ENCODE data around the gene IFNGR2.
"Not testable (repeated sequence)": the region's sequence is repeated elsewhere in the genome, so short reads cannot be mapped to it uniquely, and the experiment has no call there.

The IFNGR2 gene

GRCh38 chr21:33403128-33403785, at the start of gene IFNGR2:
IFNGR2 (plus strand) TSS chr21:33403413; CDS start chr21:33403544, 131 bp downstream.
- no peak for DNase-seq (ENCODE audit: low read depth)

DNA sequence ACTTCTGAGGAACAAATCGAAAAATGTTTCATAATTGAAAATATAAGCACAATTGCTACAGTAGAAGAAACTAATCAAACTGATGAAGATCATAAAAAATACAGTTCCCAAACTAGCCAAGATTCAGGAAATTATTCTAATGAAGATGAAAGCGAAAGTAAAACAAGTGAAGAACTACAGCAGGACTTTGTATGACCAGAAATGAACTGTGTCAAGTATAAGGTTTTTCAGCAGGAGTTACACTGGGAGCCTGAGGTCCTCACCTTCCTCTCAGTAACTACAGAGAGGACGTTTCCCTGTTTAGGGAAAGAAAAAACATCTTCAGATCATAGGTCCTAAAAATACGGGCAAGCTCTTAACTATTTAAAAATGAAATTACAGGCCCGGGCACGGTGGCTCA, 47.9 kb upstream of the IFNGR2 start:
- DNase-seq (ENCODE audit: low read depth): no peak

DNA sequence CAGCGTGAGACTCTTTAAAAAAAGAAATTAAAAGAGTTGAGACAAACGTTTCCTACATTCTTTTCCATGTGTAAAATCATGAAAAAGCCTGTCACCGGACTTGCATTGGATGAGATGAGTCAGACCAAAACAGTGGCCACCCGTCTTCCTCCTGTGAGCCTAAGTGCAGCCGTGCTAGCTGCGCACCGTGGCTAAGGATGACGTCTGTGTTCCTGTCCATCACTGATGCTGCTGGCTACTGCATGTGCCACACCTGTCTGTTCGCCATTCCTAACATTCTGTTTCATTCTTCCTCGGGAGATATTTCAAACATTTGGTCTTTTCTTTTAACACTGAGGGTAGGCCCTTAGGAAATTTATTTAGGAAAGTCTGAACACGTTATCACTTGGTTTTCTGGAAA, 47.2 kb upstream of the IFNGR2 start:
- no peak for DNase-seq (ENCODE audit: low read depth)

DNA sequence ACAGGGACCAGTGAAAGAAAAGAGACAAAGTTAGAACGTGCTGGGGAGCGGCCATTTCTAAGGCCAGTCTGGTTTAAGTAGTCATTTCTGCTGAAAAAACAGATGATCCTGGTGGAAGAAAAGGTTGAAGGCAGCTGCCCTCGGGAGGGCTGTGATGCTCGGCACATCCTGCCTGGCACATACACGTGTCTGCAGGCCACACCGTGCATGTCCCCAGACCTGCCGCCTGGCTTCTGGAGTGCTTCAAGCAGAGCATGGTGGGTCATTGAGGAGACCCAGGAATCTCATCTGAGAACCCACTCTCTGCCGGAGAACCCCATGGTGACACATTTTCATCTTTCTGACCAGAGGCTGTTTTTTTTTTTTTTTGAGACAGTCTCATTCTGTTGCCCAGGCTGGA, 46.0 kb upstream of the IFNGR2 start:
- DNase-seq (ENCODE audit: low read depth): no peak

- no peak for DNase-seq (ENCODE audit: low read depth)
These were observed 43.8 kb upstream of the IFNGR2 start for GRCh38 chr21:33359446-33359845.

DNA sequence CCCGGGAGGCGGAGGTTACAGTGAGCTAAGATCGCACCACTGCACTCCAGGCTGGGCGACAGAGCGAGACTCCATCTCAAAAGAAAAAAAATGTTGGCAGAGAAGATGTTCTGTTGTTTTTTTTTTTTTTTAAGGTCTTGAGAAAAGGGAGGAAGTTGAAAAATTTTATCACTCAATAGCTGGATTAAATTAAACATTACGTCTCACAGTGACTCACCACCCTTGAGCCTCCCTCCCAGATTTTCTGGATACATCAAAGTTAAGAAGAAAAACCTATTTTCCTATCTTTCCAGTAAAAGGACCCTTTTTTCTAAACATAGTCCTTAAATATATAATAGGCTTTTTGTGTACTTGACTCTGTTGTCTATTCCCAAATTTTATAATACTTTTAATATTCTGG, 42.9 kb upstream of the IFNGR2 start:
- no peak for DNase-seq (ENCODE audit: low read depth)

DNA sequence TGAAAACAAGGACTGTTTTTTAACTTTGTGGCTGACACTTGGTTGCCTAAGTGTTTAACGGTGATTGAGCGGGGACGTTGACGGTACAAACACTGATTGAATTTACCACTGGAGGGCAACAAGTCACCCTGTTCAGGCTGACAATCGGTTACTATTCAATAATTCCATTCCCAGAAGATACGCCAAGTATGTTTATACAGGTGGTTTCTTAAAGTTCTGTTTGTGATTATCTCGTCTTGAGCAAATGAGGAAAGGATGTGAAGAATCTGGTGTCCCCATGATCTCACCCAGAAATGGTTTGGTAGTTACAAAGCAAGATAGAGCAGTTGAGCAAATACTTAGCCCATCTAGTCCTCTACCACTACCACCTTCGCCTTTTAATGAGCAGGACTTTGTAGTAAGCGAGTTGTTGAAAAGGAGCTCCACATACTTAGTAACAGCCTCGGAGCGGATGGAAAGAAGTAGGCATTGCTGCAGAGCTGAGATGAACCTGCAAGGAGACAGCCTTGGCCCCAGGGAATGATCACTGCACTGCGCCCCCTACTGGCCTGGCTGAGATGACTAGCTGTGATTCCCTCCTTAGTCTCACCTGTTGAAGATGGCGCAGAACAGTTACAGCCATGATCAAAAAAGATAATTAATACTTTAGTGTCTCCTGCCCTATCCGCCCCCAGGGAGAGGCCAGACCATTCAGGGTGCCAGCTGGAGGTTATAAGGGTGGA, 42.2 kb upstream of the IFNGR2 start:
- DNase-seq (ENCODE audit: low read depth): peak; percentile 79

DNA sequence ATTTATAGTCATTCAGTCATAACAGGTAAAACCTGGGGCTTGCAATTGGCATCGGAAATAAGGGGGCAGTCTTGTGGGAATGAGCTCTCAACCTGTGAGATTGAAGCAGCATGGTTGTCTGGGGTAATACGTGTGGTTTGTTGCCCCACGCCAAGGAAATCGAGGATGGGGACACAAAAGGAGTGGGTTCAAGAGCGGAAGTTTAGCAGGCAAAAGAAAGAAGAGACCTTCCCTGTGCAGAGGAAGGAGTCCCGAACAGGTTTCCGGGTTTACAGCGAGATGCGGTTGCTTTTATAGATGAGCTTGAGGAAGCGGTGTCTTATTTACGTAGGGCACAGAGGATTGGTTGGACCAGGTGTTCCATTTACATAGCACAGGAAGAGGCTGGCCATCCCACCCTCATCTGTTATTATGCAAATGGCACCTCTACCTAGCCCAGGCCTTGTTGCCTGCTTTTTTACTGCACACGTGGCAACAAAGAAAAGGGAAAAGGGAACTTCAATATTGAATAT, 41.1 kb upstream of the IFNGR2 start:
- peak; percentile 35 for DNase-seq (ENCODE audit: low read depth)

DNA sequence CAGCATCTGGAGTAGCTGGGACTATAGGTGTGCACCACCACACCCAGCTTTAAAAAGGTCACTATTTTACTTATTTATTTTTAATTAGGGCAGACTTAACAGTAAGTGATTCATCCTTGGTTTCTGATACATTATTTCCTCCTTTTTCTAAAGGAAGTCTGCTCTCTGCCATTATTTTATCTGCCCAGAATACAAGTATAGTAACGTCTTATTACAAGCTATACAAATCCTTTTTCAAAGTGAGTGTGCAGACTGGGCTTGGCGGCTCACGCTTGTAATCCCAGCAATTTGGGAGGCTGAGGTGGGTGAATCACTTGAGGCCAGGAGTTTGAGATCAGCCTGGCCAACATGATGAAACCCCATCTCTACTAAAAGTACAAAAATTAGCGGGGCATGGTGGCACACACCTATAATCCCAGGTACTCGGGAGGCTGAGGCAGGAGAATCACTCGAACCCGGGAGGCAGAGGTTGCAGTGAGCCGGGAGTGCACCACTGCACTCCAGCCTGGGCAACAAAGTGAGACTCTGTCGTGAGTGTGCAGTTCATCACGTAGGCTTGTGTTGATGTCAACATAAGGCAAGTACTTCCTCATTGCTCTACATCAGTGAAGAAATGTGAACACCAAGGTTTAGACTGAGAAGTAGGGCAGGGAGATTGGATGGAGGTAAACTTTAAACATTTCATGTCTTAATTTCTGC, 39.2 kb upstream of the IFNGR2 start:
- DNase-seq (ENCODE audit: low read depth): not testable (repeated sequence)

GRCh38 chr21:33364830-33365229, 38.4 kb upstream of the IFNGR2 start:
- no peak for DNase-seq (ENCODE audit: low read depth)

DNA sequence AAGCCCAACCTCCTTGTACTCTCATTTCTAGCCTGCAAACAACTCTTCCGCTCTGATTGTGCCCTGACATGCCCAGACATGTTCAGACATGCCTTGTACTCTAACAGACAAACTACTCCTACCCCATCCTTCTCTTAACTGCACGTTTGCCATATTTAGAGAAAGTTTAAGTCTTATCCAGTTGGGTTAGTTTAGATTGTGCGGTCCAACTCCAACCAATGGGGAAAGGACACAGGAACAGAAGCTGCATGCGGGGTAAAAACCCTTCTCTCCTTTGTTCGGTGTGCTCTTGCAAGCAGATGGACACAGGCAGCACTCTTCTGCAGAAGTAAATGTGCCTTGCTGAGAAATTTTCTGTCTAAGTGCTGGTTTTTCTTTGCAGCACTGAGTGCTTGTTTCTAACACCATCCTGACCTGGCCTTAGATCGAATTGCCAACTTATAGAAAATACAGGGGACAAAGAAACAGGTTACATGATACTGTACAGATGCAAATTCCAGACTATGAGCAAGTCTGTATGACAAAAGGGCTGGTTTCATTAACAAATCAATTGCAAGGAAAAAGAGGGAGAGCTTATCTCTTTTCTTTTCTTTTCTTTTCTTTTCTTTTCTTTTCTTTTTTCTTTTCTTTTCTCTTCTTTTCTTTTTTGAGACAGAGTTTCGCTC, 35.8 kb upstream of the IFNGR2 start:
- DNase-seq (ENCODE audit: low read depth): no peak

GRCh38 chr21:33368124-33368523, 35.1 kb upstream of the IFNGR2 start:
- DNase-seq (ENCODE audit: low read depth): no peak

GRCh38 chr21:33368576-33368975, 34.6 kb upstream of the IFNGR2 start:
- DNase-seq (ENCODE audit: low read depth): no peak

- no peak for DNase-seq (ENCODE audit: low read depth)
These were observed 33.6 kb upstream of the IFNGR2 start for GRCh38 chr21:33369586-33369985.

GRCh38 chr21:33370305-33370704, 32.9 kb upstream of the IFNGR2 start:
- no peak for DNase-seq (ENCODE audit: low read depth)

- DNase-seq (ENCODE audit: low read depth): no peak
These were observed 31.8 kb upstream of the IFNGR2 start for GRCh38 chr21:33371366-33371765.

DNA sequence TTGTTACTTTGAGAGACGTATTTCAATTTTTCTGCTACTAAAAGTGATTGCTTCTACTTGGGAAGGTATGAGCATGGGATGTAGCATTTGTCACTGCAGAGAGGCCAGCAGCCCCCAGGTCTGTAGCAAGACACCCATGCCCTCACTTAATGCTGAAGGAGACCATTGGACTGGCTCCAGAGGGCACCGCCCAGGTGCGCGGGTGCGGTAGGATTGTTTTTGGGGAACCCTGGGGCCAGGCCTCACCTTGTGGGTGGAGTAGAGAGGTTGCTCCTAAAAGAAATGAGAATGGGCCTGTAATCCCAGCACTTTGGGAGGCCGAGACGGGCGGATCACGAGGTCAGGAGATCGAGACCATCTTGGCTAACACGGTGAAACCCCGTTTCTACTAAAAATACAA, 30.6 kb upstream of the IFNGR2 start:
- DNase-seq (ENCODE audit: low read depth): no peak

DNA sequence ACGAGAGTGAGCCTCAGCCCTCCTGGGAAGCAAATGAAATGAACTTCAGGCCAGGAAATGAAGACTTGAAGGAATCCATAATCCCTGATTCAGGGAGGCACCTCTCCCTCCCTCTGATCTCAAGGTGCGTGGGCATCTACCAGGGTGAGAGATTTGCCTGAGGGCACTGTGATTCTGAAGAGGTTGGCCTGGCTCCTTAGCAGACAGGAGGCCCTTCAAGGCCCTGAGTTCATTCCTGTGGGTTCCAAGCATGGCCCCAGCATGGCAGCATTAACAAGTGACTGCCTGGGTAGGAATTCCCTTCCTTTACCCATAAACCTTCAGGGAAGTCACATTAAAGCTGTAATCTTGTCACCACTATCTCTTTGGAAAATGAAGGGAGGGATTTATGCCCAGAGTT, 29.8 kb upstream of the IFNGR2 start:
- DNase-seq (ENCODE audit: low read depth): no peak

DNA sequence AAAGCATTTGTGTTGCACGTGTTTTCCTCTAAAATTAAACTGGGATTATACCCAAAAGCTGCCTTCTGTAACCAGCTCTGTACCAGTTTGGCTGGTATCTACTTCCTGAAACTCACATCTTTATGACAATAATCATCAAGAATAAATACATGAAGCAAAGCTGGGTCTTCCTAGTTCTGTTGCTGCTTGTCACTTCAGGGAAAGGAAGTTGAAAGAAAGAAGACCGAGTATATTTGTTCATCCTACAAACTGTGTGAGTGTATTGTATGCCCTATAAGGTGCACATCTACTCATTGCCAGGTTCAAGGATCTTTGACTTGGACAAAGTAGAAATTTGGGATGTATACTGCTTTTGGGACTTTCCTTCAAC, 29.1 kb upstream of the IFNGR2 start:
- no peak for DNase-seq (ENCODE audit: low read depth)

DNA sequence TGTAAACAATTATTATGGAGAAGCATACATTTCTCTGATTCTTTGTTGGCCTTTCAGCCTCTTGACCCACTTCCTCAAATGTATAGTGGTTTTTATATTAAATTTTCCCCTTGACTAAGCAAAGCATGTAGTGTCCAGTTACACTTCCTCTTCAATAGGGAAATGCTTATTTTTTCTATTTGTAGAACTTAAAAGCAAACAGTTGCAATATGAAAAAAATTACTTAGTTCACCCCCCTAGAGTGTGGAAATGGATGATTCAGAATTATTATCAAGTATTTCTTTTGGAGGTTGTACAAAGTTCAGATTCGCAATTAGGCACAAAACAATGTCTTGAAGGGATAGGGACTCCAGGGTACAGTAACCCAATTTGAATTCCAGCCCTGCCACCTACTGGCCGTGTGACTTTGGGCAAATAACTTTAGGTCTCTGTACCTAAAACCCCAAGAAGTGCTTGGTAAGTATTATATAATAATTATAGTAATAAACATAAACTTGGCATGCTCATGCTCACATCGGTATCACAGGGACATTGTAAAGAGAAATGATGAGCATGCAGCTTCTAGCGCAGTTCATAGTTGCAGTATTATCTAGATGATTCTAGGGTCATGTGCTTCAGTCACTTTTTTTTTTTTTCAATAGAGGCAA, 28.6 kb upstream of the IFNGR2 start:
- DNase-seq (ENCODE audit: low read depth): peak; percentile 38

- no peak for DNase-seq (ENCODE audit: low read depth)
These were observed 28.0 kb upstream of the IFNGR2 start for GRCh38 chr21:33375101-33375644.
